ENCODE measurements around the gene PXMP2.
"Not testable (repeated sequence)": the region's sequence is repeated elsewhere in the genome, so short reads cannot be mapped to it uniquely, and the experiment has no call there.

PXMP2 gene

GRCh38 chr12:132735496-132735895 is 48.1 kb downstream of the PXMP2 start:
- Histone ChIP-seq H3K36me3 (ENCODE audit: control insufficient read depth, insufficient read depth, low read length) (peaks cover 19% of the 10 kb centered on the region), H3K4me1 (ENCODE audit: control insufficient read depth, insufficient read depth, low read length) (no peaks in the 10 kb centered on the region), H3K4me3 (ENCODE audit: low read length) (no peak overlapping the region)

GRCh38 chr12:132736378-132736777 is 49.0 kb downstream of the PXMP2 start:
- no peaks in the 10 kb centered on the region for H3K27me3 ChIP-seq (ENCODE audit: control insufficient read depth, insufficient read depth, low read length)
- no peak overlapping the region for H3K9ac ChIP-seq (ENCODE audit: low read length)
- H3K9me3 ChIP-seq (ENCODE audit: control insufficient read depth, low read length) = no peaks in the 10 kb centered on the region
- H3K36me3 ChIP-seq (ENCODE audit: control insufficient read depth, insufficient read depth, low read length) = peaks cover 26% of the 10 kb centered on the region
- H3K4me1 ChIP-seq (ENCODE audit: control insufficient read depth, insufficient read depth, low read length) = no peaks in the 10 kb centered on the region
- H3K4me3 ChIP-seq (ENCODE audit: low read length) = no peak overlapping the region

More at GRCh38 chr12:132735496-132735895, 48.1 kb downstream of the PXMP2 start:
- Histone ChIP-seq H3K9ac (ENCODE audit: low read length) (no peak overlapping the region), H3K9me3 (ENCODE audit: control insufficient read depth, low read length) (no peaks in the 10 kb centered on the region), H3K27me3 (ENCODE audit: control insufficient read depth, insufficient read depth, low read length) (no peaks in the 10 kb centered on the region)

- H3K4me1 ChIP-seq (ENCODE audit: control insufficient read depth, insufficient read depth, low read length) = no peaks in the 10 kb centered on the region
- peaks cover 31% of the 10 kb centered on the region for H3K36me3 ChIP-seq (ENCODE audit: control insufficient read depth, insufficient read depth, low read length)
- H3K27me3 ChIP-seq (ENCODE audit: control insufficient read depth, insufficient read depth, low read length) = no peaks in the 10 kb centered on the region
- H3K4me3 ChIP-seq (ENCODE audit: low read length) = no peak overlapping the region
- H3K9me3 ChIP-seq (ENCODE audit: control insufficient read depth, low read length) = no peaks in the 10 kb centered on the region
- no peak overlapping the region for H3K9ac ChIP-seq (ENCODE audit: low read length)
Observed at GRCh38 chr12:132736913-132737312, 49.5 kb downstream of the PXMP2 start.

GRCh38 chr12:132739600-132740312 is 52.4 kb downstream of the PXMP2 start:
- no peak overlapping the region for H3K4me3 ChIP-seq (ENCODE audit: low read length)
- H3K36me3 ChIP-seq (ENCODE audit: control insufficient read depth, insufficient read depth, low read length) = peaks cover 37% of the 10 kb centered on the region
- no peaks in the 10 kb centered on the region for H3K27me3 ChIP-seq (ENCODE audit: control insufficient read depth, insufficient read depth, low read length)
- no peaks in the 10 kb centered on the region for H3K4me1 ChIP-seq (ENCODE audit: control insufficient read depth, insufficient read depth, low read length)
- no peaks in the 10 kb centered on the region for H3K9me3 ChIP-seq (ENCODE audit: control insufficient read depth, low read length)
- H3K9ac ChIP-seq (ENCODE audit: low read length) = no peak overlapping the region

GRCh38 chr12:132740313-132740646 is 52.9 kb downstream of the PXMP2 start:
- Histone ChIP-seq H3K36me3 (ENCODE audit: control insufficient read depth, insufficient read depth, low read length) (peaks cover 41% of the 10 kb centered on the region), H3K27me3 (ENCODE audit: control insufficient read depth, insufficient read depth, low read length) (no peaks in the 10 kb centered on the region), H3K9ac (ENCODE audit: low read length) (no peak overlapping the region), H3K4me3 (ENCODE audit: low read length) (no peak overlapping the region), H3K9me3 (ENCODE audit: control insufficient read depth, low read length) (no peaks in the 10 kb centered on the region), H3K4me1 (ENCODE audit: control insufficient read depth, insufficient read depth, low read length) (no peaks in the 10 kb centered on the region)

- Histone ChIP-seq H3K4me3 (ENCODE audit: low read length) (no peak overlapping the region), H3K36me3 (ENCODE audit: control insufficient read depth, insufficient read depth, low read length) (peaks cover 45% of the 10 kb centered on the region), H3K27me3 (ENCODE audit: control insufficient read depth, insufficient read depth, low read length) (no peaks in the 10 kb centered on the region), H3K4me1 (ENCODE audit: control insufficient read depth, insufficient read depth, low read length) (no peaks in the 10 kb centered on the region), H3K9ac (ENCODE audit: low read length) (no peak overlapping the region), H3K9me3 (ENCODE audit: control insufficient read depth, low read length) (no peaks in the 10 kb centered on the region)
Observed at GRCh38 chr12:132740652-132741051, 53.3 kb downstream of the PXMP2 start.

GRCh38 chr12:132741620-132742019 is 54.2 kb downstream of the PXMP2 start:
- Histone ChIP-seq H3K27me3 (ENCODE audit: control insufficient read depth, insufficient read depth, low read length) (no peaks in the 10 kb centered on the region), H3K4me1 (ENCODE audit: control insufficient read depth, insufficient read depth, low read length) (no peaks in the 10 kb centered on the region), H3K4me3 (ENCODE audit: low read length) (no peak overlapping the region), H3K9me3 (ENCODE audit: control insufficient read depth, low read length) (no peaks in the 10 kb centered on the region), H3K9ac (ENCODE audit: low read length) (no peak overlapping the region), H3K36me3 (ENCODE audit: control insufficient read depth, insufficient read depth, low read length) (peaks cover 47% of the 10 kb centered on the region)

GRCh38 chr12:132743831-132744230 is 56.4 kb downstream of the PXMP2 start:
- Histone ChIP-seq H3K4me1 (ENCODE audit: control insufficient read depth, insufficient read depth, low read length) (no peaks in the 10 kb centered on the region), H3K9ac (ENCODE audit: low read length) (no peak overlapping the region), H3K4me3 (ENCODE audit: low read length) (no peak overlapping the region), H3K9me3 (ENCODE audit: control insufficient read depth, low read length) (no peaks in the 10 kb centered on the region), H3K36me3 (ENCODE audit: control insufficient read depth, insufficient read depth, low read length) (peaks cover 53% of the 10 kb centered on the region), H3K27me3 (ENCODE audit: control insufficient read depth, insufficient read depth, low read length) (no peaks in the 10 kb centered on the region)

GRCh38 chr12:132746613-132747012 is 59.2 kb downstream of the PXMP2 start:
- Histone ChIP-seq H3K4me3 (ENCODE audit: low read length) (no peak overlapping the region), H3K9me3 (ENCODE audit: control insufficient read depth, low read length) (no peaks in the 10 kb centered on the region), H3K4me1 (ENCODE audit: control insufficient read depth, insufficient read depth, low read length) (no peaks in the 10 kb centered on the region), H3K27me3 (ENCODE audit: control insufficient read depth, insufficient read depth, low read length) (no peaks in the 10 kb centered on the region), H3K36me3 (ENCODE audit: control insufficient read depth, insufficient read depth, low read length) (peaks cover 52% of the 10 kb centered on the region), H3K9ac (ENCODE audit: low read length) (no peak overlapping the region)

- no peak overlapping the region for H3K4me3 ChIP-seq (ENCODE audit: low read length)
- no peaks in the 10 kb centered on the region for H3K9me3 ChIP-seq (ENCODE audit: control insufficient read depth, low read length)
- no peaks in the 10 kb centered on the region for H3K4me1 ChIP-seq (ENCODE audit: control insufficient read depth, insufficient read depth, low read length)
- peaks cover 44% of the 10 kb centered on the region for H3K36me3 ChIP-seq (ENCODE audit: control insufficient read depth, insufficient read depth, low read length)
- no peak overlapping the region for H3K9ac ChIP-seq (ENCODE audit: low read length)
- H3K27me3 ChIP-seq (ENCODE audit: control insufficient read depth, insufficient read depth, low read length) = no peaks in the 10 kb centered on the region
Observed at GRCh38 chr12:132747395-132747794, 60.0 kb downstream of the PXMP2 start.

GRCh38 chr12:132747896-132748295 is 60.5 kb downstream of the PXMP2 start:
- Histone ChIP-seq H3K36me3 (ENCODE audit: control insufficient read depth, insufficient read depth, low read length) (peaks cover 41% of the 10 kb centered on the region), H3K4me1 (ENCODE audit: control insufficient read depth, insufficient read depth, low read length) (no peaks in the 10 kb centered on the region), H3K4me3 (ENCODE audit: low read length) (no peak overlapping the region), H3K9ac (ENCODE audit: low read length) (no peak overlapping the region), H3K9me3 (ENCODE audit: control insufficient read depth, low read length) (no peaks in the 10 kb centered on the region), H3K27me3 (ENCODE audit: control insufficient read depth, insufficient read depth, low read length) (no peaks in the 10 kb centered on the region)

- Histone ChIP-seq H3K4me1 (ENCODE audit: control insufficient read depth, insufficient read depth, low read length) (no peaks in the 10 kb centered on the region), H3K36me3 (ENCODE audit: control insufficient read depth, insufficient read depth, low read length) (peaks cover 41% of the 10 kb centered on the region), H3K27me3 (ENCODE audit: control insufficient read depth, insufficient read depth, low read length) (no peaks in the 10 kb centered on the region), H3K9ac (ENCODE audit: low read length) (no peak overlapping the region), H3K9me3 (ENCODE audit: control insufficient read depth, low read length) (no peaks in the 10 kb centered on the region), H3K4me3 (ENCODE audit: low read length) (no peak overlapping the region)
Observed at GRCh38 chr12:132748319-132748718, 60.9 kb downstream of the PXMP2 start.

GRCh38 chr12:132753670-132754069 is 66.3 kb downstream of the PXMP2 start:
- not testable (repeated sequence) for H3K4me3 ChIP-seq (ENCODE audit: low read length); H3K27me3 ChIP-seq (ENCODE audit: control insufficient read depth, insufficient read depth, low read length); H3K36me3 ChIP-seq (ENCODE audit: control insufficient read depth, insufficient read depth, low read length); H3K9me3 ChIP-seq (ENCODE audit: control insufficient read depth, low read length); H3K4me1 ChIP-seq (ENCODE audit: control insufficient read depth, insufficient read depth, low read length); H3K9ac ChIP-seq (ENCODE audit: low read length)
